GM20431 (cell line): ENCODE measurements around the gene ANKRD33B.
"Not testable (repeated sequence)": the region's sequence is repeated elsewhere in the genome, so short reads cannot be mapped to it uniquely, and the experiment has no call there.

Experiments
- in situ Hi-C: fragments of 300-500 bp; cut with MseI, MboI; formaldehyde crosslinking; loops from one replicate; pipeline ENCODE4 v1.15.0; 2020; ENCODE audit warnings: low sequenced_read_pairs; ENCODE audit not compliant: unreplicated experiment

The ANKRD33B gene

DNA sequence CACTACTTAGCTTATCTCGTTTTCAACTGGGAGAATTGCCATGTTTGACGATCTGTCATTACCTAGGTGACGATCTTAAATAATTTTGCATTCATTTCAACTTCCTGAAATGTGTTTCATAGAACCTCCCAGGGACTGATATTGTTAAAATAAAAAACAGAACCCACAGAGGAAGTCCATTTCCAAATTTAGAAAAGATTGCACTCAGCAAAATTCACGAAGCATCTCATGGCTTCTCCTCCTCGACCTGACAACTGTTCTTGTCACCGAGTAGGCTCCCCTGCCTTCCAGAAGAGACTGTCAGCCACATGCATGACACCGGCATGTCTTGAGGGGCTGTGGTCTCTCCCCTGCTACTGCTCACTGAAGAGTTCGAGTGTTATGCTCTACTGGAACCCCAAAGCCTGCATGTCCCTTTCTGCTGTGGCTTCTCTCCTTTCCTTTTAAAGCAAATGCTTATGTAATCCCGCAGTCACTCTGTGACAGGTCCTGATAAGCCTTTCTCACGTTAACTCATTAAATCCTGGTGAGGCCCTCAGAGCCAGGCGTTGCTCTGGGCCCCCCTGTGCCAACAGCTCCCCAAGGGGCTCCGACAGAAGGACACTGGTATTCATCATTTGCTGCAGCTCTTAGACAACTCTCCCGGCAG, 26.8 kb upstream of the ANKRD33B start:
- in situ Hi-C loops = no loop called here

- in situ Hi-C loops = no loop called here
These were observed 26.2 kb upstream of the ANKRD33B start for GRCh38 chr5:10537624-10538023.

DNA sequence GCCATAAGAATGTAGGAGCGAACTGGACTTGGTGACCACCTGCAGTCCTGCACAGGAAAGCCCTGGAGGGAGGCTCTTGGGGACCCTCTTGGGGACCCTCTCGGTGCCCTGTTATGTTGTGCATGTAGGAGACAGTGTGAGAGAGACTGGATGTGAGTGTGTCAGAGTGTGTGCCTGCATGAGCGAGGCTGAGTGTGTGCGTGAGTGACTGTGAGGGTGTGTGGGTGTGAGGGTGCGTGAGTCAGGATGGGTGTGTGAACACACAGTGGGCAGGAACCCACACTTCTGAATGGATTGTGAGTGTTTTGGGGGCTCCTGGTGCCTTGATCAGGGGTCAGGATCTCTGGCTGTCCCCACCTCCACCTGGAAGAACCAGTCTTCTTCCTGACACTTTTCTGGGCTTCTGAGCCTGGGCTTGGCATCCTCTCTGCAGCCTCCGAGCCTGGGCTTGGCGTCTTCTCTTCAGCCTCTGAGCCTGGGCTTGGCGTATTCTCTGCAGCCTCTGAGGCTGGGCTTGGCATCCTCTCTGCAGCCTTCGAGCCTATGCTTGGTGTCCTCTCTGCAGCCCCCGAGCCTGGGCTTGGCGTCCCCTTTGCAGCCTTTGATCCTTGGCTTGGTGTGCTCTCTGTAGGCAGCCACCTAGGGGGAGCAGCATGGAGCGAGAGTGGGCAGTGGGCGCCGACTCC, 25.6 kb upstream of the ANKRD33B start:
- in situ Hi-C loops = no loop called here

DNA sequence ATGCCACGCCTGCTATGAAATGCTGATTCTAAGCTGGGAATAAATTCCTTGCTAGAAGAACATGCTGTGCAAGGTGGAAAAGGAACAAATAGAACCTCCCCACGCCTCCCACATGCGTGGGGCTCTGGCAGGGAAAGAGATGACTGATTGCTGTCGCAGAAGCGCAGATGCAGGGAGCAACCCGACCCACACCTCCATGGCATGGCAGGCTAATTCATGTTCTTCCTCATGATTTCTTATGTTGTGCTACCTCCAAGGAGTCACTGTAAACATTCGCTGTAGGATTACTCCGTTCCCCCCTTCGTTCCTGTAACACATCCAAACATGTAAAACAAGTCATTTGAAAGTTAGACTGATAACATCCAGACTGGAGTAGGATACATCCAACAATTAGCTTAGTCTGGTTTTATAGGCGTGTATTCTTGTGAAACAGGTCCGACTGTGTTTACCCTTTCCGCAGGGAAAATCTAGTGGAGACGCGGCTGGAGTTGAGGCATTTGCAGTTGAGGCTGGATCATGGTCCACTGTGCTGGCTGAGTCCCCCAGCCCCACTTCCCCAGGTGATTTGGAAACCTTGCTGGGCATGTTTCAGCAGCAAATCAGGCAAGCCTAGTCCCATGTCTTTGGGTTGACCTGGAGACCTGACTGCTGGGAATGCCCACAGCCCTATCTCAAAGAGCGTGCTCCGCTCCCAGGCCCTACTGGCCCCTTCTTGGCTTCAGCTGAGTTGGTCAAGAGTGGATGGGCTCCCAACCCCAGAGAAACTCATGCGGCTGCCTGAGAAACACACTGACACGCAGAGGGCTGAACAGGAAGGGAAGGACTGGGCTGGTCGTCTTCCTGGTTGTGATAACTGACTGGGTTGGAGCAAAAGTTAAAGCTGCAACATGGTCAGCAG, 24.8 kb upstream of the ANKRD33B start:
- in situ Hi-C loops = no loop called here

DNA sequence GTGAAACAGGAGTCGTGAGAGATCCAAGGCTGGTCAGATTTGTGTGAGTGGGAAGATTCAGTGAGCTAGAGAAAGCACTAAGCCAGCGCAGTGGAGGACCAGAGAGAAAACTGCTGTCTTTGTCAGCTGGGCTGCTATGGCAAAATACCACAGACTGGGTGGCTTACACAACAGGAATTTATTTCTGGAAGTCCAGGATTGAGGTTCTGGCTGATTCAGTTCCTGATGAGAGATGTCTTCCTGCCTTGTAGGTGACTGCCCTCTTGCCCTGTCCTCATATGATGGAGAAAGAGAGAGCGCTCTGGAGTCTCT, 24.2 kb upstream of the ANKRD33B start:
- in situ Hi-C loops = no loop called here

- in situ Hi-C loops = no loop called here
These were observed 23.8 kb upstream of the ANKRD33B start for GRCh38 chr5:10540036-10540544.

DNA sequence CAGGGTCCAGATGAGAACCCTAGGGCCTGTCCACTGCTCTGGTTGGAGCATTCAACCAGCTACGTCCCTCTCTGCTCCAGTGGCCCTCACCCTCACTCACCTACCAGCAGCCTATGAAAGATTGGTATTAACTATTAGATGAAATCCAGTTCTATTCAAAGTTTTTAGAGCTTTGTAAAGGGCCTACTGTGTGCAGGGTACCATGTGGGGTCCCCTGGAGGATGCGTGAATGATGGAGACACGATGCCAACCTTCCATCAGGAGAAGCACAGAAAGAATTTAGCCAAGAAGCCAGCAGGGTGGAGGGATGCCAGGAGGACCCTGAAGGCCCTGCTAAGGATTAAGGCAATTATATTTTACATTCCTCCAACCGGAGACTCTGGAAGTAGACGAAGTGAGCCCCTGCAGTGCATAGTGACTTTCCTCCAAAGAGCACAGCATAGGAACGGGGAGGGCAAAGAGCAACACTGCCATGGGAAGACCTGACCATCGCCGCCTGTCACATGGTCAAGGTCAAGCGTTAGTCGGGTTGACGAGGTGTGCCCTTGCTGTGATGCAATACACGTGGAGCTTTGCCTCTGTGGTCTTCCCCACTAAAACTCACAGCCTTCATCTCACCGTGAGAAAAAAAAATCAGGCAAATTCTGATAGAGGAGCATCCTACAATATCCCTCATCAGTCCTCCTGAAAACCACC, 22.8 kb upstream of the ANKRD33B start:
- in situ Hi-C loops = no loop called here

DNA sequence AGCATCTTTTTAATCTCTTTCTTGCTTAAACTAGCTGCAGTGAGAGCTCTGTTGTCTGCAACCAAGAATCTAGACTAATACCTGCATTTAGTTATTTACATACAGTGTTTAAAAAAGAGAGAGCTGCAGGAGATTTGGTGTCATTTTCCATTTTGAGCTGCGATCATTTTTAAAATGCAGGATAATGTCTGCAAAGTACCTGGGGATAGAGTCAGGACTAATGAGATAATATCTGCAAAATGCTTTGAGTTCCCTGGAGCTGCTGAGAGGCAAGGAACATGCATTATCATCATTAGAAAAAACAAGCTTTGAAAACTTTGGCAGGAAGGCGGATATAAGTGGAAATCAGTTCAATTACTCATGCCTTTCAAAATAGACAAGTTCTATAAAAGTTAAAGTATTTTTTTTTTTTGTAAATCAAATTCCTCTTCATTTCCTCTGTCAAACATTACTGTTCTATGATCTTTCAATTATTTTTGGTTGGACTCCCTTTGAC, 21.8 kb upstream of the ANKRD33B start:
- in situ Hi-C loops = no loop called here

DNA sequence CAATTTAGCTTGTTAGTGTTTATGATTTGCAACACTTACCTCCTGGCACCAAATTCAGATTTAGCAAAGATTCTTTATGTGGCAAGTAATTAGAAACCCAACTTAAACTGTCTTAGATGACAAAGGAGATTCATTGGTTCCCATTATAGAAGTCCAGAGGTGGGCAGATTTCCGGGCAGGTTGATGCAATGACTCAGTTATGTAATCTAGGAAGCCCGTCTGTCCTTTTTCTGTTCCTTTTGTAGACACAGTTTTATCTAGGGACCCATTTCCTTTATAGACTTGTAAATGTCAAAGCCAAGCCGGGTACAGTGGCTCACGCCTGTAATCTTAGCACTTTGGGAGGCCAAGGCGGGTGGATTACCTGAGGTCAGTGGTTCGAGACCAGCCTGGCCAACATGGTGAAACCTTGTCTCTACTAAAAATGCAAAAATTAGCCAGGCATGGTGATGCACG, 20.3 kb upstream of the ANKRD33B start:
- in situ Hi-C loops = no loop called here

DNA sequence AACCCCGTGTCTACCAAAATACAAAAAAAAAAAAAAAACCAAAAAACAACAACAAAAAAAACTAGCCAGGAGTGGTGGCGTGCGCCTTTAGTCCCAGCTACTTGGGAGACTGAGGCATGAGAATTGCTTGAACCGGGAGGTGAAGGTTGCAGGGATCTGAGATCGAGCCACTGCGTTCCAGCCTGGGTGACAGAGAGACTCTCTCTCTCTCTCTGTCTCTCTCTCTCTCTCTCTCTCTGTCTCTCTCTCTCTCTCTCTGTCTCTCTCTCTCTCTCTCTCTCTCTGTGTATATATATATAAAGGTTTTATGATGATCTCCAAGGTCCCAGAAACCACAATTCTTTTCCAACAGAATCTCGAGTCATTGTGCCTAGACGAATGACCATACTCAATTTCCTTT, 18.8 kb upstream of the ANKRD33B start:
- in situ Hi-C loops = no loop called here

GRCh38 chr5:10546186-10546585, 17.7 kb upstream of the ANKRD33B start:
- in situ Hi-C loops = no loop called here

GRCh38 chr5:10548418-10549122, 15.3 kb upstream of the ANKRD33B start:
- in situ Hi-C loops = no loop called here

DNA sequence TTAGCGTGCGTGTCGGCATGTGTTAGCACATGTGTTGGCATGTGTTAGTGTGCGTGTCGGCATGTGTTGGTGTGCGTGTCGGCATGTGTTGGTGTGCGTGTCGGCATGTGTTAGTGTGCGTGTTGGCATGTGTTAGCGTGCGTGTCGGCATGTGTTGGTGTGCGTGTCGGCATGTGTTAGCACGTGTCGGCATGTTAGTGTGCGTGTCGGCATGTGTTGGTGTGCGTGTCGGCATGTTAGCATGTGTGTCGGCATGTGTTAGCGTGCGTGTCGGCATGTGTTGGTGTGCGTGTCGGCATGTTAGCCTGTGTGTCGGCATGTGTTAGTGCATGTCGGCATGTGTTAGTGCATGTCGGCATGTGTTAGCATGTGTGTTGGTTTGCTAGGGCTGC, 14.8 kb upstream of the ANKRD33B start:
- in situ Hi-C loops = not testable (repeated sequence)

DNA sequence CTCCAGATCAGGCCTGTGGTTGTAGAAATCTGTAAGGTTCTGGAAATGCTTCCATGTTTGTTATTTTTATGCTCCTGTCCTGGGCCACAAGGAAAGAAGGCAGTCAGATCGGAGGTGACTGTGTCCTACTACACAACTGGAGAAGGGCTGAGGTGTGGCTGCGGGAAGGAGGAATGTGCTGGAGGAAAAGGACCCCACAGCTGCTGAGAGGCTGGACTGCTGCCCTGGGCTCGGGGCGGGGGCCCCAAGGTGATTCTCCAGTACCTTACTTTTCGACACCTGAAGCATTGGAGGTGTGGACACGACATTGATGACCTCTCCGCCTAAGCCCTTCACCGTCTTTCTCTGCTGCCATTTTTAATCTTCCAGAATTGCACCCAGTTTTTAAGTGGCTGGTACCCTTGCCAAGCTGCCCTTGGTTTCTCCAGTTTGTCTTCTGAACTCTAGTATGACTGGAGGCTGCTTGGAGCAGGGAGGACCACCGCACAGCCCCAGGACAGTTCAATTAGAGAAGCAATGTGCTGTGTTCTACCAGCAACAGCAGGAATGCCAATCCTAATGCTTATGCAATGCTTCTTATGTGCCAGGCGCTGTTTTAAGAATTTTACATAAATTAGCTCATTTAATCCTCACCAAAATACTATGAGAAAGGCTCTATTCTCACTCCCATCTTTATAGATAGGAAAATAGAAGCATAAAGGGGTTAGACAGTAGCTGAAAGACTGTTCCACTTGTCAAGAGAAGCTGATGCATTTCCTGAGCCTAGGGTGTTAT, 13.5 kb upstream of the ANKRD33B start:
- in situ Hi-C loops = no loop called here

DNA sequence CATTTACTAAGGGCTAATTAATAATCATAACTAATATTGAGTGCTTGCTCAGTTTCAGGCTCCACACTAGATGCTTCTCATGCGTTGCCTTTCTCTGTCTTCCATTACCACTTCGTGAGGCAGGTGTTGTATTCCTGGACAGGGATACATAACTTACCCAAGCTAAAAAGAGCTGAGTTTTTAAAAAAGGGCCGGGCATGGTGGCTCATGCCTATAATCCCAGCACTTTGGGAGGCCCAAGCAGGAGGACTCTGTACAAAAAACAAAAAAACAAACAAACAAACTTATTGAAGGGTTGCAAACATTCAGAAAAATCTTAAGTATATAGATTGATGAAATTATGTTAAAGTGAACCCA, 12.1 kb upstream of the ANKRD33B start:
- in situ Hi-C loops = no loop called here

GRCh38 chr5:10552183-10553143, 11.4 kb upstream of the ANKRD33B start:
- in situ Hi-C loops = no loop called here

DNA sequence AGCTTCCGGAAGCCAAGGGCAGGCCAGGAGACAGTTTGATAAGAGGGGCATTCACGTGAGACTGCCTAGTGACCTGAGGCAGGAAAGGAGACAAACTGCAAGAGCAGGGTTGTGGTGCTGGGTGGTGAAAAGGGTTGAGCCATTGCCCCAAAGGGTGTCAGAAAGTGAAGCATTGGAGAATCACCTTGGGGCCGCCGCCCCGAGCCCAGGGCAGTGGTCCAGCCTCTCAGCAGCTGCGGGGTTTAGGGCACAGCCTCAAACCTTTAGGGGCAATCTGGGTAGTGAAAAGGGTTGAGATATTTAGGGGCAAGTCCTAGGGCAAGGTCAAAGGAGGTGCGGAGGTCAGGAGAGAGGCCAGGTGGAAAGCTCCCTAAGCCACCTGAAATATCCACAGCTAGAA, 10.4 kb upstream of the ANKRD33B start:
- in situ Hi-C loops = no loop called here

GRCh38 chr5:10555277-10555684, 8.6 kb upstream of the ANKRD33B start:
- in situ Hi-C loops = no loop called here
